H1 (cell line): ENCODE measurements around the gene BPIFB4. TPM values are rescaled to one million over a fixed set of nuclear protein-coding genes. Genes with fewer than 3 reads are reported as not detected.

Source experiments
- CTCF ChIA-PET: fragments of 300-600 bp; sonication (Branson Sonifier 250); formaldehyde crosslinking; loops from one replicate; lab custom pipeline; 2021; ENCODE audit not compliant: partially characterized antibody; lab: Charles Lee
- POLR2A ChIA-PET: fragments of 300-600 bp; sonication (Branson Sonifier 250); formaldehyde crosslinking; loops from one replicate; lab custom pipeline; 2021; ENCODE audit warnings: inconsistent platforms; ENCODE audit not compliant: partially characterized antibody; lab: Charles Lee
- DNase-seq, 2 experiments: peaks; one replicate each; pipeline versions ENCODE4 v3.0.0 to v3.0.0-alpha.2; 2010 to 2022; ENCODE audit warnings: low spot score in 2 of 2, low read depth in 1 of 2, mixed read lengths in 1 of 2
- FAIRE-seq: peaks from 2 replicates; lab custom pipeline; 2011; peaks lifted over from hg19 to GRCh38; lab: Jason Lieb, UNC
- H2AFZ ChIP-seq: 2 replicates; pipeline ENCODE4 v1.8.1; 2012; ENCODE audit warnings: low read length, inconsistent platforms
- H2AK5ac ChIP-seq: 2 replicates; pipeline ENCODE4 v1.6.1; 2013; ENCODE audit warnings: low read depth, low read length
- H2BK120ac ChIP-seq: replicated peaks from 2 replicates; pipeline ENCODE3; 2013; ENCODE audit warnings: low read depth, low read length, inconsistent platforms
- H2BK12ac ChIP-seq: 2 replicates; pipeline ENCODE4 v1.6.1; 2013; ENCODE audit warnings: low read depth, low read length
- H2BK15ac ChIP-seq: 2 replicates; pipeline ENCODE4 v1.6.1; 2013; ENCODE audit warnings: low read length
- H2BK20ac ChIP-seq: 2 replicates; pipeline ENCODE4 v1.6.1; 2013; ENCODE audit warnings: low read length
- H2BK5ac ChIP-seq: 2 replicates; pipeline ENCODE4 v1.6.1; 2013; ENCODE audit warnings: low read depth, low read length
- H3K14ac ChIP-seq: 2 replicates; pipeline ENCODE4 v1.6.1; 2013; ENCODE audit warnings: inconsistent platforms; ENCODE audit not compliant: insufficient read length
- H3K18ac ChIP-seq: 2 replicates; pipeline ENCODE4 v1.6.1; 2013; ENCODE audit warnings: low read length; ENCODE audit errors: extremely low read depth
- H3K23ac ChIP-seq: 2 replicates; pipeline ENCODE4 v1.6.1; 2013; ENCODE audit warnings: inconsistent platforms; ENCODE audit not compliant: insufficient read length
- H3K23me2 ChIP-seq: 2 replicates; pipeline ENCODE4 v1.6.1; 2013; ENCODE audit warnings: low read depth, low read length
- H3K27ac ChIP-seq: 2 replicates; pipeline ENCODE4 v1.6.1; 2011; ENCODE audit warnings: low read depth, low read length, inconsistent platforms
- H3K27me3 ChIP-seq, 4 experiments: replicated peaks in 1 of 4; 1 replicate in 1 of 4; 2 replicates in 3 of 4; pipeline versions ENCODE4 v1.6.1 to v1.8.1; 2011 to 2013; ENCODE audit warnings: low read length in 3 of 4, mild to moderate bottlenecking in 3 of 4, inconsistent platforms in 2 of 4, mixed read lengths in 2 of 4, moderate library complexity in 1 of 4; ENCODE audit not compliant: control insufficient read depth in 3 of 4, insufficient read depth in 3 of 4; ENCODE audit errors: extremely low read depth in 1 of 4
- H3K36me3 ChIP-seq, 4 experiments: 2 replicates each; pipeline versions ENCODE4 v1.6.1 to v1.8.1; 2011 to 2013; ENCODE audit warnings: mild to moderate bottlenecking in 4 of 4, low read length in 3 of 4, moderate library complexity in 2 of 4, control low read depth in 1 of 4, inconsistent platforms in 1 of 4; ENCODE audit not compliant: insufficient read depth in 4 of 4, control insufficient read depth in 2 of 4
- H3K4ac ChIP-seq: replicated peaks from 2 replicates; pipeline ENCODE3; 2013; ENCODE audit warnings: low read length, low read depth, mixed read lengths, inconsistent platforms; ENCODE audit not compliant: insufficient read length
- H3K4me1 ChIP-seq, 4 experiments: replicated peaks in 1 of 4; 1 replicate in 1 of 4; 2 replicates in 3 of 4; pipeline versions ENCODE4 v1.6.1 to v1.8.1; 2011 to 2013; ENCODE audit warnings: low read length in 3 of 4, inconsistent platforms in 2 of 4, mixed read lengths in 1 of 4; ENCODE audit not compliant: insufficient read depth in 4 of 4, control insufficient read depth in 3 of 4
- H3K4me2 ChIP-seq, 2 experiments: 2 replicates each; pipeline versions ENCODE4 v1.6.1 to v1.8.1; 2011 to 2013; ENCODE audit warnings: low read depth in 2 of 2, low read length in 2 of 2, control low read depth in 1 of 2, inconsistent platforms in 1 of 2, mild to moderate bottlenecking in 1 of 2; ENCODE audit not compliant: insufficient read depth in 1 of 2
- H3K4me3 ChIP-seq, 4 experiments: fragments of 200-600, 300-600 bp in 1 of 4; sonication (generic), shearing (Covaris generic), sonication (Bioruptor Twin) in 1 of 4; 2 replicates each; pipeline versions ENCODE4 v1.5.1 to v1.8.1; 2011 to 2016; ENCODE audit warnings: low read length in 4 of 4, low read depth in 3 of 4, control low read depth in 2 of 4, inconsistent platforms in 2 of 4, mild to moderate bottlenecking in 2 of 4, mixed read lengths in 1 of 4, moderate library complexity in 1 of 4; ENCODE audit not compliant: insufficient read depth in 2 of 4; ENCODE audit errors: extremely low read depth in 1 of 4
- H3K56ac ChIP-seq: replicated peaks from 2 replicates; pipeline ENCODE3; 2013; ENCODE audit warnings: low read depth, mild to moderate bottlenecking, mixed read lengths, low read length, inconsistent platforms; ENCODE audit not compliant: insufficient read length
- H3K79me1 ChIP-seq: 2 replicates; pipeline ENCODE4 v1.6.1; 2013; ENCODE audit warnings: low read depth, low read length, control low read depth
- H3K79me2 ChIP-seq, 2 experiments: 2 replicates each; pipeline versions ENCODE4 v1.6.1 to v1.8.1; 2012 to 2013; ENCODE audit warnings: low read length in 2 of 2, mild to moderate bottlenecking in 2 of 2, inconsistent platforms in 1 of 2; ENCODE audit not compliant: insufficient read depth in 2 of 2, control insufficient read depth in 1 of 2
- H3K9ac ChIP-seq, 4 experiments: replicated peaks in 1 of 4; 1 replicate in 1 of 4; 2 replicates in 3 of 4; pipeline versions ENCODE4 v1.6.1 to v1.8.1; 2011 to 2013; ENCODE audit warnings: low read depth in 3 of 4, low read length in 3 of 4, control low read depth in 2 of 4, mild to moderate bottlenecking in 2 of 4, moderate library complexity in 2 of 4, inconsistent platforms in 1 of 4; ENCODE audit errors: extremely low read depth in 1 of 4
- H3K9me3 ChIP-seq, 2 experiments: 2 replicates each; pipeline versions ENCODE4 v1.6.1 to v1.8.1; 2012 to 2013; ENCODE audit warnings: mild to moderate bottlenecking in 2 of 2, moderate library complexity in 2 of 2, control low read depth in 1 of 2, inconsistent platforms in 1 of 2, low read depth in 1 of 2, low read length in 1 of 2, mixed read lengths in 1 of 2; ENCODE audit not compliant: insufficient read depth in 2 of 2
- H4K20me1 ChIP-seq, 2 experiments: replicated peaks in 1 of 2; 2 replicates each; pipeline versions ENCODE3 to v1.8.1; 2011 to 2013; ENCODE audit warnings: inconsistent platforms in 2 of 2, low read length in 2 of 2, mild to moderate bottlenecking in 1 of 2; ENCODE audit not compliant: insufficient read depth in 2 of 2, control insufficient read depth in 1 of 2
- H4K5ac ChIP-seq: 2 replicates; pipeline ENCODE4 v1.6.1; 2013; ENCODE audit warnings: low read length, low read depth, mixed read lengths, inconsistent platforms; ENCODE audit not compliant: insufficient read length
- H4K8ac ChIP-seq: 2 replicates; pipeline ENCODE4 v1.8.0; 2013; ENCODE audit warnings: mild to moderate bottlenecking, moderate library complexity, low read length, inconsistent platforms; ENCODE audit not compliant: insufficient read depth; ENCODE audit errors: extremely low read depth
- H4K91ac ChIP-seq: replicated peaks from 2 replicates; pipeline ENCODE3; 2013; ENCODE audit warnings: low read length, mixed read lengths, inconsistent platforms; ENCODE audit not compliant: insufficient read length
- SRF ChIP-seq: IDR thresholded peaks from 2 replicates; pipeline ENCODE4 v1.6.1; 2011; ENCODE audit warnings: mild to moderate bottlenecking, low read depth, low read length, moderate library complexity
- TEAD4 ChIP-seq: IDR thresholded peaks from 2 replicates; pipeline ENCODE4 v1.6.1; 2012; ENCODE audit warnings: low read depth, low read length, inconsistent platforms, mixed read lengths
- WGBS, 2 experiments: shearing (Covaris generic) in 1 of 2; methylation state at CpG; one replicate each; pipeline versions ENCODE4 v1.1.6 to v1.1.7; 2013 to 2015; ENCODE audit warnings: low lambda C conversion rate in 2 of 2, mixed read lengths in 2 of 2, inconsistent platforms in 1 of 2, low coverage in 1 of 2, missing lambda C conversion rate in 1 of 2; ENCODE audit not compliant: insufficient replicate concordance in 2 of 2, insufficient coverage in 1 of 2, insufficient read length in 1 of 2; ENCODE audit errors: extremely low coverage in 1 of 2, missing lambda C conversion rate in 1 of 2; 5-methylcytosine and 5-hydroxymethylcytosine counted together
- polyA plus RNA-seq, 7 experiments: library from polyadenylated mRNA; depleted of rRNA in 3 of 7; stranded (reverse) in 5 of 7; unstranded in 2 of 7; fragments of >200 nt in 5 of 7; fragments of 200-250 nt in 2 of 7; gene quantifications; 1 replicate in 5 of 7; 2 replicates in 1 of 7; 4 replicates in 1 of 7; pipeline versions ENCODE4 v1.2.1 to v1.2.3, GENCODE V29; 2011 to 2013; ENCODE audit warnings: missing spikeins in 2 of 7, mixed read lengths in 2 of 7
- total RNA-seq: library from RNA; stranded (reverse); fragmentation: NEBNext Ultra II Directional; extraction: Animal tissue kit (Norgen Biotek cat#: 25700); gene quantifications from 2 replicates; pipeline ENCODE4 v1.2.1, GENCODE V29; 2021

Gene BPIFB4
- total and polyA plus RNA-seq, 2 of the 8 experiments (the other 6 are each of a cell fraction or from before 2014, with no cell fraction given): not detected

DNA sequence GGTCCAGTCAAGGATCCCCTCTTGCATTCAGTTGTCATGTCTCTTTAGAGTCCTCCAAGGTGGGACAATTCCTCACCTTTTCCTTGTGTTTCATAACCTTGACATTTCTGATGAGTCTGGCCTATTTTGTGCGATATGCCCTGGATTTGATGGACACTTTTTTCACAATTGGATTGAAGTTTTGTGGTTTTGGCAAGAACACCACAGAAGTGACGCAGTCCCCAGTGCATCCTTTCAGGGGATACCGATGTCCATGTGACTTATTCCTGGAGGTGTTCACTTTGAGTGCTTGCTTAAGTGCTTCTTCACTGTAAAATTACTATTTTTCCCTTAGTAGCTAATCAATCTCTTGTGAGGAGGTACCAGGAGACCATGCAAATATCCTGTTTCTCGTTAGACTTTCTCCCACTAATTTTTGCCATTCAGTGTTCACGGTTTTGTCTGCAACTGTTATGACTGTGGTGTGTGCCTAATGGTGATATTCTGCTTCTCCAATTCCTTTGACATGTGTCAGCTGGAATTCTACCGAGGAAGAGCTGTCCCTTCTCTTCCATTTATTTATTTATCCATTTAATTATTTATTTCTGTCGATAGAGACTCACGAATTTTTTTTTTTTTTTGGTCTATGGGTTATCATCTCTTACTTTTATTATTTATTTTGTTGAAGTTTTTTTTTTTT lies 30.8 kb downstream of the BPIFB4 start:
- no peaks in the 10 kb centered on the region for H3K79me2 ChIP-seq
- no peaks in the 10 kb centered on the region for H3K27me3 ChIP-seq
- no peak overlapping the region for H3K4me3 ChIP-seq
- H4K5ac ChIP-seq: no peak overlapping the region
- no peak overlapping the region for H2BK5ac ChIP-seq
- no peak overlapping the region for H2AK5ac ChIP-seq
- H2BK12ac ChIP-seq: no peak overlapping the region
- no peak for FAIRE-seq
- no peak overlapping the region for H3K9ac ChIP-seq
- H3K23ac ChIP-seq: no peak overlapping the region
- H2AFZ ChIP-seq: no peak overlapping the region
- WGBS, 2 experiments: 87% methylated on average over 8 of the region's 8 CpGs; no CpG with 5 or more reads in 1 of the 2 experiments
- H3K36me3 ChIP-seq: no peaks in the 10 kb centered on the region; a peak in 1 of 8 replicates
- H4K8ac ChIP-seq: no peak overlapping the region
- no peak overlapping the region for H3K4me2 ChIP-seq
- peaks cover 8% of the 10 kb centered on the region in 2 experiments; a peak in 2 of 4 replicates for H3K9me3 ChIP-seq
- no peaks in the 10 kb centered on the region for H3K79me1 ChIP-seq
- no peaks in the 10 kb centered on the region for H3K23me2 ChIP-seq
- no peak overlapping the region for H2BK120ac ChIP-seq
- no peak for DNase-seq
- no peaks in the 10 kb centered on the region for H4K20me1 ChIP-seq
- ChIA-PET CTCF (interaction anchor here (1.6 kb wide), 1 partner anchor 14 kb away, joined by 3 read pairs; no protein-coding TSS in a partner anchor), POLR2A (interaction anchor here (0.6 kb wide), 1 partner anchor 210 kb away, joined by 3 read pairs; no protein-coding TSS in a partner anchor)
- H3K18ac ChIP-seq: no peak overlapping the region
- no peaks in the 10 kb centered on the region for H3K4me1 ChIP-seq
- H3K4ac ChIP-seq: no peak overlapping the region
- H4K91ac ChIP-seq: no peak overlapping the region
- no peak overlapping the region for H3K14ac ChIP-seq
- H2BK15ac ChIP-seq: no peak overlapping the region
- no peak overlapping the region for H3K27ac ChIP-seq
- H2BK20ac ChIP-seq: no peak overlapping the region
- TF ChIP-seq SRF: no peak
- no peak for TF ChIP-seq TEAD4
- H3K56ac ChIP-seq: no peak overlapping the region
